H1 (cell line): ENCODE measurements around the gene CNN3. TPM values are rescaled to one million over a fixed set of nuclear protein-coding genes. Genes with fewer than 3 reads are reported as not detected.

Experiments used
- CTCF ChIA-PET: fragments of 300-600 bp; sonication (Branson Sonifier 250); formaldehyde crosslinking; loops from one replicate; lab custom pipeline; 2021; ENCODE audit not compliant: partially characterized antibody; lab: Charles Lee
- POLR2A ChIA-PET: fragments of 300-600 bp; sonication (Branson Sonifier 250); formaldehyde crosslinking; loops from one replicate; lab custom pipeline; 2021; ENCODE audit warnings: inconsistent platforms; ENCODE audit not compliant: partially characterized antibody; lab: Charles Lee
- DNase-seq, 2 experiments: peaks; one replicate each; pipeline versions ENCODE4 v3.0.0 to v3.0.0-alpha.2; 2010 to 2022; ENCODE audit warnings: low spot score in 2 of 2, low read depth in 1 of 2, mixed read lengths in 1 of 2
- FAIRE-seq: peaks from 2 replicates; lab custom pipeline; 2011; peaks lifted over from hg19 to GRCh38; lab: Jason Lieb, UNC
- H2AFZ ChIP-seq: 2 replicates; pipeline ENCODE4 v1.8.1; 2012; ENCODE audit warnings: low read length, inconsistent platforms
- H2AK5ac ChIP-seq: 2 replicates; pipeline ENCODE4 v1.6.1; 2013; ENCODE audit warnings: low read depth, low read length
- H2BK120ac ChIP-seq: replicated peaks from 2 replicates; pipeline ENCODE3; 2013; ENCODE audit warnings: low read depth, low read length, inconsistent platforms
- H2BK12ac ChIP-seq: 2 replicates; pipeline ENCODE4 v1.6.1; 2013; ENCODE audit warnings: low read depth, low read length
- H2BK15ac ChIP-seq: 2 replicates; pipeline ENCODE4 v1.6.1; 2013; ENCODE audit warnings: low read length
- H2BK20ac ChIP-seq: 2 replicates; pipeline ENCODE4 v1.6.1; 2013; ENCODE audit warnings: low read length
- H2BK5ac ChIP-seq: 2 replicates; pipeline ENCODE4 v1.6.1; 2013; ENCODE audit warnings: low read depth, low read length
- H3K14ac ChIP-seq: 2 replicates; pipeline ENCODE4 v1.6.1; 2013; ENCODE audit warnings: inconsistent platforms; ENCODE audit not compliant: insufficient read length
- H3K18ac ChIP-seq: 2 replicates; pipeline ENCODE4 v1.6.1; 2013; ENCODE audit warnings: low read length; ENCODE audit errors: extremely low read depth
- H3K23ac ChIP-seq: 2 replicates; pipeline ENCODE4 v1.6.1; 2013; ENCODE audit warnings: inconsistent platforms; ENCODE audit not compliant: insufficient read length
- H3K23me2 ChIP-seq: 2 replicates; pipeline ENCODE4 v1.6.1; 2013; ENCODE audit warnings: low read depth, low read length
- H3K27ac ChIP-seq: 2 replicates; pipeline ENCODE4 v1.6.1; 2011; ENCODE audit warnings: low read depth, low read length, inconsistent platforms
- H3K27me3 ChIP-seq, 4 experiments: replicated peaks in 1 of 4; 1 replicate in 1 of 4; 2 replicates in 3 of 4; pipeline versions ENCODE4 v1.6.1 to v1.8.1; 2011 to 2013; ENCODE audit warnings: low read length in 3 of 4, mild to moderate bottlenecking in 3 of 4, inconsistent platforms in 2 of 4, mixed read lengths in 2 of 4, moderate library complexity in 1 of 4; ENCODE audit not compliant: control insufficient read depth in 3 of 4, insufficient read depth in 3 of 4; ENCODE audit errors: extremely low read depth in 1 of 4
- H3K36me3 ChIP-seq, 4 experiments: 2 replicates each; pipeline versions ENCODE4 v1.6.1 to v1.8.1; 2011 to 2013; ENCODE audit warnings: mild to moderate bottlenecking in 4 of 4, low read length in 3 of 4, moderate library complexity in 2 of 4, control low read depth in 1 of 4, inconsistent platforms in 1 of 4; ENCODE audit not compliant: insufficient read depth in 4 of 4, control insufficient read depth in 2 of 4
- H3K4ac ChIP-seq: replicated peaks from 2 replicates; pipeline ENCODE3; 2013; ENCODE audit warnings: low read length, low read depth, mixed read lengths, inconsistent platforms; ENCODE audit not compliant: insufficient read length
- H3K4me1 ChIP-seq, 4 experiments: replicated peaks in 1 of 4; 1 replicate in 1 of 4; 2 replicates in 3 of 4; pipeline versions ENCODE4 v1.6.1 to v1.8.1; 2011 to 2013; ENCODE audit warnings: low read length in 3 of 4, inconsistent platforms in 2 of 4, mixed read lengths in 1 of 4; ENCODE audit not compliant: insufficient read depth in 4 of 4, control insufficient read depth in 3 of 4
- H3K4me2 ChIP-seq, 2 experiments: 2 replicates each; pipeline versions ENCODE4 v1.6.1 to v1.8.1; 2011 to 2013; ENCODE audit warnings: low read depth in 2 of 2, low read length in 2 of 2, control low read depth in 1 of 2, inconsistent platforms in 1 of 2, mild to moderate bottlenecking in 1 of 2; ENCODE audit not compliant: insufficient read depth in 1 of 2
- H3K4me3 ChIP-seq, 4 experiments: fragments of 200-600, 300-600 bp in 1 of 4; sonication (generic), shearing (Covaris generic), sonication (Bioruptor Twin) in 1 of 4; 2 replicates each; pipeline versions ENCODE4 v1.5.1 to v1.8.1; 2011 to 2016; ENCODE audit warnings: low read length in 4 of 4, low read depth in 3 of 4, control low read depth in 2 of 4, inconsistent platforms in 2 of 4, mild to moderate bottlenecking in 2 of 4, mixed read lengths in 1 of 4, moderate library complexity in 1 of 4; ENCODE audit not compliant: insufficient read depth in 2 of 4; ENCODE audit errors: extremely low read depth in 1 of 4
- H3K56ac ChIP-seq: replicated peaks from 2 replicates; pipeline ENCODE3; 2013; ENCODE audit warnings: low read depth, mild to moderate bottlenecking, mixed read lengths, low read length, inconsistent platforms; ENCODE audit not compliant: insufficient read length
- H3K79me1 ChIP-seq: 2 replicates; pipeline ENCODE4 v1.6.1; 2013; ENCODE audit warnings: low read depth, low read length, control low read depth
- H3K79me2 ChIP-seq, 2 experiments: 2 replicates each; pipeline versions ENCODE4 v1.6.1 to v1.8.1; 2012 to 2013; ENCODE audit warnings: low read length in 2 of 2, mild to moderate bottlenecking in 2 of 2, inconsistent platforms in 1 of 2; ENCODE audit not compliant: insufficient read depth in 2 of 2, control insufficient read depth in 1 of 2
- H3K9ac ChIP-seq, 4 experiments: replicated peaks in 1 of 4; 1 replicate in 1 of 4; 2 replicates in 3 of 4; pipeline versions ENCODE4 v1.6.1 to v1.8.1; 2011 to 2013; ENCODE audit warnings: low read depth in 3 of 4, low read length in 3 of 4, control low read depth in 2 of 4, mild to moderate bottlenecking in 2 of 4, moderate library complexity in 2 of 4, inconsistent platforms in 1 of 4; ENCODE audit errors: extremely low read depth in 1 of 4
- H3K9me3 ChIP-seq, 2 experiments: 2 replicates each; pipeline versions ENCODE4 v1.6.1 to v1.8.1; 2012 to 2013; ENCODE audit warnings: mild to moderate bottlenecking in 2 of 2, moderate library complexity in 2 of 2, control low read depth in 1 of 2, inconsistent platforms in 1 of 2, low read depth in 1 of 2, low read length in 1 of 2, mixed read lengths in 1 of 2; ENCODE audit not compliant: insufficient read depth in 2 of 2
- H4K20me1 ChIP-seq, 2 experiments: replicated peaks in 1 of 2; 2 replicates each; pipeline versions ENCODE3 to v1.8.1; 2011 to 2013; ENCODE audit warnings: inconsistent platforms in 2 of 2, low read length in 2 of 2, mild to moderate bottlenecking in 1 of 2; ENCODE audit not compliant: insufficient read depth in 2 of 2, control insufficient read depth in 1 of 2
- H4K5ac ChIP-seq: 2 replicates; pipeline ENCODE4 v1.6.1; 2013; ENCODE audit warnings: low read length, low read depth, mixed read lengths, inconsistent platforms; ENCODE audit not compliant: insufficient read length
- H4K8ac ChIP-seq: 2 replicates; pipeline ENCODE4 v1.8.0; 2013; ENCODE audit warnings: mild to moderate bottlenecking, moderate library complexity, low read length, inconsistent platforms; ENCODE audit not compliant: insufficient read depth; ENCODE audit errors: extremely low read depth
- H4K91ac ChIP-seq: replicated peaks from 2 replicates; pipeline ENCODE3; 2013; ENCODE audit warnings: low read length, mixed read lengths, inconsistent platforms; ENCODE audit not compliant: insufficient read length
- BRCA1 ChIP-seq: IDR thresholded peaks from 2 replicates; pipeline ENCODE4 v1.6.1; 2012; ENCODE audit warnings: low read depth, low read length, improper control_type of control experiment
- EZH2 ChIP-seq: fragments of 200-600 bp; sonication (generic); IDR thresholded peaks from 2 replicates; pipeline ENCODE4 v1.7.1; 2012; ENCODE audit warnings: low read depth, mild to moderate bottlenecking, moderate library complexity, low read length, inconsistent platforms; ENCODE audit not compliant: severe bottlenecking
- GABPA ChIP-seq: IDR thresholded peaks from 2 replicates; pipeline ENCODE4 v1.6.1; 2011; ENCODE audit warnings: mild to moderate bottlenecking, low read length, moderate library complexity, borderline replicate concordance; ENCODE audit not compliant: insufficient read depth
- HDAC2 ChIP-seq, 2 experiments: fragments of 300-600 bp in 1 of 2; sonication (generic) in 1 of 2; IDR thresholded peaks; 2 replicates each; pipeline ENCODE4 v1.6.1; 2011 to 2012; ENCODE audit warnings: low read depth in 2 of 2, low read length in 2 of 2, mild to moderate bottlenecking in 2 of 2, moderate library complexity in 2 of 2, borderline replicate concordance in 1 of 2, inconsistent platforms in 1 of 2
- HDAC6 ChIP-seq: IDR thresholded peaks from one replicate; pipeline ENCODE4 v1.7.1; 2012; ENCODE audit warnings: low read depth, mild to moderate bottlenecking, inconsistent platforms, low read length, moderate library complexity
- JUN ChIP-seq: IDR thresholded peaks from 2 replicates; pipeline ENCODE4 v1.6.1; 2011; ENCODE audit warnings: low read depth, mild to moderate bottlenecking, improper control_type of control experiment, low read length
- JUND ChIP-seq: IDR thresholded peaks from 2 replicates; pipeline ENCODE4 v1.6.1; 2011; ENCODE audit warnings: mild to moderate bottlenecking, improper control_type of control experiment, low read length
- KDM5A ChIP-seq: fragments of 200-600 bp; IDR thresholded peaks from 2 replicates; pipeline ENCODE4 v1.7.1; 2012; ENCODE audit warnings: mild to moderate bottlenecking, low read length, inconsistent platforms, mixed read lengths
- POLR2A ChIP-seq, 2 experiments: IDR thresholded peaks; 1 replicate in 1 of 2; 2 replicates in 1 of 2; pipeline ENCODE4 v1.6.1; 2011; ENCODE audit warnings: low read depth in 2 of 2, low read length in 2 of 2, mild to moderate bottlenecking in 2 of 2; ENCODE audit errors: control extremely low read depth in 1 of 2
- RAD21 ChIP-seq, 2 experiments: IDR thresholded peaks in 1 of 2; conservative IDR thresholded peaks in 1 of 2; 2 replicates each; pipeline ENCODE4 v1.6.1; 2011; ENCODE audit warnings: low read depth in 2 of 2, low read length in 2 of 2, improper control_type of control experiment in 1 of 2, inconsistent platforms in 1 of 2, mild to moderate bottlenecking in 1 of 2, moderate library complexity in 1 of 2
- SP1 ChIP-seq: IDR thresholded peaks from 2 replicates; pipeline ENCODE4 v1.6.1; 2011; ENCODE audit warnings: low read depth, low read length
- SP2 ChIP-seq: IDR thresholded peaks from 2 replicates; pipeline ENCODE4 v1.6.1; 2012; ENCODE audit warnings: mild to moderate bottlenecking, low read length, inconsistent platforms
- SRF ChIP-seq: IDR thresholded peaks from 2 replicates; pipeline ENCODE4 v1.6.1; 2011; ENCODE audit warnings: mild to moderate bottlenecking, low read depth, low read length, moderate library complexity
- TEAD4 ChIP-seq: IDR thresholded peaks from 2 replicates; pipeline ENCODE4 v1.6.1; 2012; ENCODE audit warnings: low read depth, low read length, inconsistent platforms, mixed read lengths
- WGBS, 2 experiments: shearing (Covaris generic) in 1 of 2; methylation state at CpG; one replicate each; pipeline versions ENCODE4 v1.1.6 to v1.1.7; 2013 to 2015; ENCODE audit warnings: low lambda C conversion rate in 2 of 2, mixed read lengths in 2 of 2, inconsistent platforms in 1 of 2, low coverage in 1 of 2, missing lambda C conversion rate in 1 of 2; ENCODE audit not compliant: insufficient replicate concordance in 2 of 2, insufficient coverage in 1 of 2, insufficient read length in 1 of 2; ENCODE audit errors: extremely low coverage in 1 of 2, missing lambda C conversion rate in 1 of 2; 5-methylcytosine and 5-hydroxymethylcytosine counted together
- polyA plus RNA-seq, 7 experiments: library from polyadenylated mRNA; depleted of rRNA in 3 of 7; stranded (reverse) in 5 of 7; unstranded in 2 of 7; fragments of >200 nt in 5 of 7; fragments of 200-250 nt in 2 of 7; gene quantifications; 1 replicate in 5 of 7; 2 replicates in 1 of 7; 4 replicates in 1 of 7; pipeline versions ENCODE4 v1.2.1 to v1.2.3, GENCODE V29; 2011 to 2013; ENCODE audit warnings: missing spikeins in 2 of 7, mixed read lengths in 2 of 7
- total RNA-seq: library from RNA; stranded (reverse); fragmentation: NEBNext Ultra II Directional; extraction: Animal tissue kit (Norgen Biotek cat#: 25700); gene quantifications from 2 replicates; pipeline ENCODE4 v1.2.1, GENCODE V29; 2021

CNN3 gene
- total and polyA plus RNA-seq, 2 of the 8 experiments (the other 6 are each of a cell fraction or from before 2014, with no cell fraction given): 134 to 266 TPM

DNA sequence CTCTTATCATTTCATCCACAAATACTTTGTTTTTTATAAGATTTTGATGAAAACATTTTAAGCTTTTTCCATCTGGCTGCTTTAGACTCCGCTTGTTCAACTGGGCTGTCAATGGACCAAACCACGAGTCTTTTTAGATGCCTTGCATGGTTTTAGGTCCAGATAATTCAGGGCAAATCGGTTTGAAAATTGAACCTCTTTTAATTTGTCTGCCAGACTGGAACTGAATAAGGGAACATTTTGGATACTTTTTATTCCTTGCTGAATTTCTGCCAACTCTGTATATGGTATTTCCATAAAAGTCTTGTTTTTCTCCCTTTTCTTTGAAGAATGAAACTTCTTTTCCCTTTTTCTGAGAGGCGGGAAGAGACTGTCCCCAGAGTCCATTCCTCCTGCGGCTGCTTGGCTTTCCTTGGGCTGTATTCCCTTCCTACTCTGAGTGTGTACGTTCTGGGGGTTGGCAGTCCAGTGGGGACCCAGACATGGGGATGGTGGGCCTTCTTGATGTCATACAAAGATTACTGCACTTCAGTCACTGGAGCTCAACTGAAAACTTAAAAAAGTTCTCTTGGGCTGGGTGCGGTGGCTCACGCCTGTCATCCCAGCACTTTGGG lies 46.5 kb upstream of the CNN3 start:
- 88% methylated on average over 8 of the region's 8 CpGs; no CpG with 5 or more reads in 1 of the 2 experiments for whole genome bisulfite sequencing, 2 experiments
- no peak for FAIRE-seq
- no peak overlapping the region for H3K18ac ChIP-seq
- no peaks in the 10 kb centered on the region for H3K27me3 ChIP-seq
- no peak overlapping the region for H3K14ac ChIP-seq
- H2BK120ac ChIP-seq: no peak overlapping the region
- no peak overlapping the region for H3K4ac ChIP-seq
- no peak overlapping the region for H3K4me3 ChIP-seq
- H2BK5ac ChIP-seq: no peak overlapping the region
- no peaks in the 10 kb centered on the region for H3K36me3 ChIP-seq
- H3K56ac ChIP-seq: no peak overlapping the region
- H4K8ac ChIP-seq: 0 out of 2 replicates have a peak overlapping the region, but pooled peaks have one; percentile 57
- H3K23me2 ChIP-seq: no peaks in the 10 kb centered on the region
- no peak overlapping the region for H4K91ac ChIP-seq
- POLR2A ChIA-PET: no interaction called here
- H3K4me1 ChIP-seq: peaks cover 0 to 4% (median 3%) of the 10 kb centered on the region in 4 experiments; a peak in 4 of 7 replicates
- H3K4me2 ChIP-seq: no peak overlapping the region
- no peak overlapping the region for H2AK5ac ChIP-seq
- no peak overlapping the region for H3K23ac ChIP-seq
- H3K79me1 ChIP-seq: no peaks in the 10 kb centered on the region
- no peaks in the 10 kb centered on the region for H3K9me3 ChIP-seq
- no peak overlapping the region for H2AFZ ChIP-seq
- no peak overlapping the region for H2BK12ac ChIP-seq
- no peak overlapping the region for H2BK20ac ChIP-seq
- no peak for DNase-seq
- H3K9ac ChIP-seq: no peak overlapping the region
- no peak overlapping the region for H2BK15ac ChIP-seq
- CTCF ChIA-PET: no interaction called here
- H4K5ac ChIP-seq: no peak overlapping the region
- no peaks in the 10 kb centered on the region for H4K20me1 ChIP-seq
- no peak overlapping the region for H3K27ac ChIP-seq
- no peaks in the 10 kb centered on the region for H3K79me2 ChIP-seq
- TF ChIP-seq EZH2: no peak
- TF ChIP-seq RAD21 (IDR thresholded peaks at IDR 0.05 in 1 of 2, conservative IDR thresholded peaks at IDR 0.05 in 1 of 2; ENCODE audit: low read depth in 2 of 2, low read length in 2 of 2): no peak
- TF ChIP-seq POLR2A (IDR thresholded peaks at IDR 0.05; ENCODE audit: control extremely low read depth in 1 of 2, low read depth in 2 of 2, low read length in 2 of 2): no peak
- no peak for TF ChIP-seq TEAD4
- TF ChIP-seq JUN: no peak
- TF ChIP-seq SP1: no peak
- no peak for TF ChIP-seq KDM5A
- TF ChIP-seq HDAC2 (IDR thresholded peaks at IDR 0.05; ENCODE audit: borderline replicate concordance in 1 of 2, low read depth in 2 of 2, low read length in 2 of 2): no peak
- TF ChIP-seq GABPA: no peak
- no peak for TF ChIP-seq SRF
- TF ChIP-seq JUND: no peak
- no peak for TF ChIP-seq SP2
- TF ChIP-seq BRCA1: no peak
- TF ChIP-seq HDAC6: no peak
